ENCODE measurements around the gene SLC38A9. TPM values are rescaled to one million over a fixed set of nuclear protein-coding genes. Genes with fewer than 3 reads are reported as not detected.
A peak's percentile ranks its signal among the peaks of the same experiment; 100 is the strongest.

The SLC38A9 gene
- total RNA-seq, 6 experiments from 2014 or later, result 12.5 to 21.0 (median 14.8) TPM

- WGBS (ENCODE audit: insufficient coverage, low coverage, low lambda C conversion rate, missing lambda C conversion rate), result 93% methylated on average over 7 of the region's 9 CpGs
- Histone ChIP-seq H3K36me3 (no peaks in the 10 kb centered on the region), H3K27me3 (no peaks in the 10 kb centered on the region), H3K27ac (no peak overlapping the region), H3K9me3 (no peaks in the 10 kb centered on the region), H3K4me3 (no peak overlapping the region), H3K4me1 (no peaks in the 10 kb centered on the region)
- no peak for ATAC-seq
- TF ChIP-seq POLR2A (IDR thresholded peaks at IDR 0.05), result no peak
- TF ChIP-seq, protein P1, sequence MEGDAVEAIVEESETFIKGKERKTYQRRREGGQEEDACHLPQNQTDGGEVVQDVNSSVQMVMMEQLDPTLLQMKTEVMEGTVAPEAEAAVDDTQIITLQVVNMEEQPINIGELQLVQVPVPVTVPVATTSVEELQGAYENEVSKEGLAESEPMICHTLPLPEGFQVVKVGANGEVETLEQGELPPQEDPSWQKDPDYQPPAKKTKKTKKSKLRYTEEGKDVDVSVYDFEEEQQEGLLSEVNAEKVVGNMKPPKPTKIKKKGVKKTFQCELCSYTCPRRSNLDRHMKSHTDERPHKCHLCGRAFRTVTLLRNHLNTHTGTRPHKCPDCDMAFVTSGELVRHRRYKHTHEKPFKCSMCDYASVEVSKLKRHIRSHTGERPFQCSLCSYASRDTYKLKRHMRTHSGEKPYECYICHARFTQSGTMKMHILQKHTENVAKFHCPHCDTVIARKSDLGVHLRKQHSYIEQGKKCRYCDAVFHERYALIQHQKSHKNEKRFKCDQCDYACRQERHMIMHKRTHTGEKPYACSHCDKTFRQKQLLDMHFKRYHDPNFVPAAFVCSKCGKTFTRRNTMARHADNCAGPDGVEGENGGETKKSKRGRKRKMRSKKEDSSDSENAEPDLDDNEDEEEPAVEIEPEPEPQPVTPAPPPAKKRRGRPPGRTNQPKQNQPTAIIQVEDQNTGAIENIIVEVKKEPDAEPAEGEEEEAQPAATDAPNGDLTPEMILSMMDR (IDR thresholded peaks at IDR 0.05), result no peak
- intact Hi-C loops (cut with DNase I), result no loop called here
- DNase-seq, result no peak
Observed at GRCh38 chr5:55583578-55583977, 128.5 kb downstream of the SLC38A9 start.

GRCh38 chr5:55582256-55582655 is 129.9 kb downstream of the SLC38A9 start:
- Histone ChIP-seq H3K4me3 (no peak overlapping the region), H3K36me3 (no peaks in the 10 kb centered on the region)

GRCh38 chr5:55580042-55580441 is 132.1 kb downstream of the SLC38A9 start:
- peak overlapping the region in 2 of 3 donors; percentile 16 to 24 for H3K27ac ChIP-seq
- peak; percentile 6 to 66 (median 32) for ATAC-seq
- intact Hi-C loops (cut with DNase I), result no loop called here
- no peaks in the 10 kb centered on the region for H3K36me3 ChIP-seq
- DNase-seq, result no peak
- H3K9me3 ChIP-seq, result no peaks in the 10 kb centered on the region
- TF ChIP-seq, protein P1 (IDR thresholded peaks at IDR 0.05), result no peak
- TF ChIP-seq POLR2A (IDR thresholded peaks at IDR 0.05), result no peak
- no peak overlapping the region for H3K4me3 ChIP-seq
- no peaks in the 10 kb centered on the region for H3K27me3 ChIP-seq
- WGBS (ENCODE audit: insufficient coverage, low coverage, low lambda C conversion rate, missing lambda C conversion rate), result 71% methylated on average over 5 of the region's 6 CpGs
- H3K4me1 ChIP-seq, result peaks cover 0 to 26% (median 8%) of the 10 kb centered on the region in 4 donors

More at GRCh38 chr5:55582256-55582655, 129.9 kb downstream of the SLC38A9 start:
- 29% methylated on average over 2 of the region's 2 CpGs for WGBS (ENCODE audit: insufficient coverage, low coverage, low lambda C conversion rate, missing lambda C conversion rate)
- TF ChIP-seq, protein P1 (IDR thresholded peaks at IDR 0.05), result no peak
- TF ChIP-seq POLR2A (IDR thresholded peaks at IDR 0.05), result no peak
- intact Hi-C loops (cut with DNase I), result no loop called here
- Histone ChIP-seq H3K27ac (no peak overlapping the region), H3K27me3 (no peaks in the 10 kb centered on the region), H3K4me1 (peaks cover 0 to 10% (median 4%) of the 10 kb centered on the region in 4 donors), H3K9me3 (no peaks in the 10 kb centered on the region)
- DNase-seq (no peak), ATAC-seq (peak in 1 of 4 donors; percentile 17)

- DNase-seq (no peak), ATAC-seq (peak in 1 of 4 donors; percentile 35)
- TF ChIP-seq, protein P1 (IDR thresholded peaks at IDR 0.05), result no peak
- TF ChIP-seq POLR2A (IDR thresholded peaks at IDR 0.05), result no peak
- peaks cover 0 to 26% (median 8%) of the 10 kb centered on the region in 4 donors for H3K4me1 ChIP-seq
- peak overlapping the region in 1 of 3 donors; percentile 14 for H3K27ac ChIP-seq
- H3K36me3 ChIP-seq, result no peaks in the 10 kb centered on the region
- no peaks in the 10 kb centered on the region for H3K9me3 ChIP-seq
- intact Hi-C loops (cut with DNase I), result no loop called here
- no peak overlapping the region for H3K4me3 ChIP-seq
- no peaks in the 10 kb centered on the region for H3K27me3 ChIP-seq
Observed at GRCh38 chr5:55578771-55579170, 133.4 kb downstream of the SLC38A9 start.

Data from right lobe of liver (tissue), 6 donors.